DMS153 (cell line): Measurements from ENCODE around the gene IL25.

Experiments used
- DNase-seq: peaks from one replicate; lab custom pipeline; 2025; lab: John Stamatoyannopoulos, UW

The IL25 gene

GRCh38 chr14:23353433-23353780 is 19.2 kb upstream of the IL25 start:
- DNase-seq: no peak

- no peak for DNase-seq
Measured at GRCh38 chr14:23354990-23355389, 17.6 kb upstream of the IL25 start.

- no peak for DNase-seq
Measured at GRCh38 chr14:23355871-23356435, 16.7 kb upstream of the IL25 start.

- no peak for DNase-seq
Measured at GRCh38 chr14:23356662-23357061, 15.9 kb upstream of the IL25 start.

- DNase-seq: no peak
Measured at GRCh38 chr14:23357261-23357660, 15.3 kb upstream of the IL25 start.

GRCh38 chr14:23358042-23358441 is 14.6 kb upstream of the IL25 start:
- no peak for DNase-seq

GRCh38 chr14:23358553-23359166 is 13.9 kb upstream of the IL25 start:
- DNase-seq: no peak

- DNase-seq: no peak
Measured at GRCh38 chr14:23359167-23359626, 13.4 kb upstream of the IL25 start.

- no peak for DNase-seq
Measured at GRCh38 chr14:23359722-23360447, 12.7 kb upstream of the IL25 start.

GRCh38 chr14:23360496-23360895 is 12.1 kb upstream of the IL25 start:
- no peak for DNase-seq

- DNase-seq: no peak
Measured at GRCh38 chr14:23361320-23361719, 11.3 kb upstream of the IL25 start.

- no peak for DNase-seq
Measured at GRCh38 chr14:23361763-23362162, 10.8 kb upstream of the IL25 start.

- DNase-seq: no peak
Measured at GRCh38 chr14:23362200-23362599, 10.4 kb upstream of the IL25 start.

GRCh38 chr14:23364164-23365035 is 8.2 kb upstream of the IL25 start:
- peak; percentile 27 for DNase-seq

GRCh38 chr14:23365036-23365731 is 7.4 kb upstream of the IL25 start, which contains the start of gene EFS:
EFS (minus strand) TSS chr14:23365172; CDS start chr14:23365025, 147 bp downstream.
- DNase-seq: no peak

- DNase-seq: peak; percentile 54
Measured at GRCh38 chr14:23365732-23366425, 6.7 kb upstream of the IL25 start.

- DNase-seq: peak; percentile 54
Measured at GRCh38 chr14:23366426-23366921, 6.1 kb upstream of the IL25 start.

- no peak for DNase-seq
Measured at GRCh38 chr14:23370221-23370620, 2.4 kb upstream of the IL25 start.

GRCh38 chr14:23371865-23372264 is 744 bp upstream of the IL25 start:
- DNase-seq: no peak

- DNase-seq: no peak
Measured at GRCh38 chr14:23373041-23373440, 432 bp downstream of the IL25 start.
